HEK293T (cell line): ENCODE results near the gene CBX4.
"Not testable (repeated sequence)": the region's sequence is repeated elsewhere in the genome, so short reads cannot be mapped to it uniquely, and the experiment has no call there.

Source experiments
- CTCF ChIA-PET: fragments of 350-600 bp; formaldehyde crosslinking; extraction: SDS; loops from one replicate; lab custom pipeline; 2021; ENCODE audit warnings: antibody characterized with exemption, inconsistent platforms; lab: Yijun Ruan, JAX
- POLR2A ChIA-PET: fragments of 350-600 bp; formaldehyde crosslinking; extraction: SDS; loops from one replicate; lab custom pipeline; 2020; ENCODE audit warnings: antibody characterized with exemption, inconsistent platforms; lab: Yijun Ruan, JAX
- DNase-seq: peaks from one replicate; pipeline ENCODE4 v3.0.0; 2012; ENCODE audit warnings: mixed read lengths; ENCODE audit errors: extremely low spot score
- ARNT ChIP-seq: fragments of 450-650 bp; IDR thresholded peaks from 2 replicates; pipeline ENCODE4 v1.6.1; 2017; ENCODE audit warnings: mild to moderate bottlenecking
- BHLHE40 ChIP-seq: fragments of 450-650 bp; IDR thresholded peaks from 2 replicates; pipeline ENCODE4 v1.6.1; 2016; ENCODE audit warnings: mild to moderate bottlenecking, moderate library complexity, borderline replicate concordance
- CTBP1 ChIP-seq: fragments of 450-650 bp; IDR thresholded peaks from 2 replicates; pipeline ENCODE4 v1.6.1; 2016; ENCODE audit warnings: borderline replicate concordance
- ELF4 ChIP-seq: fragments of 450-650 bp; IDR thresholded peaks from 2 replicates; pipeline ENCODE4 v1.6.1; 2017; ENCODE audit warnings: antibody characterized with exemption
- FOXA1 ChIP-seq: fragments of 450-650 bp; IDR thresholded peaks from 2 replicates; pipeline ENCODE4 v1.6.1; 2016; ENCODE audit warnings: mild to moderate bottlenecking
- FOXK2 ChIP-seq: fragments of 450-650 bp; IDR thresholded peaks from 2 replicates; pipeline ENCODE4 v1.6.1; 2016; ENCODE audit warnings: mild to moderate bottlenecking
- FOXM1 ChIP-seq: fragments of 450-650 bp; IDR thresholded peaks from 2 replicates; pipeline ENCODE4 v1.6.1; 2017; ENCODE audit warnings: mild to moderate bottlenecking, borderline replicate concordance
- HDGF ChIP-seq: fragments of 450-650 bp; IDR thresholded peaks from 2 replicates; pipeline ENCODE4 v1.6.1; 2017; ENCODE audit warnings: antibody characterized with exemption, borderline replicate concordance
- L3MBTL2 ChIP-seq: fragments of 450-650 bp; conservative IDR thresholded peaks from 2 replicates; pipeline ENCODE4 v1.6.1; 2016; ENCODE audit warnings: mild to moderate bottlenecking
- LEF1 ChIP-seq: fragments of 450-650 bp; IDR thresholded peaks from 2 replicates; pipeline ENCODE4 v1.6.1; 2017; ENCODE audit warnings: mild to moderate bottlenecking, borderline replicate concordance
- NFRKB ChIP-seq: fragments of 450-650 bp; IDR thresholded peaks from 2 replicates; pipeline ENCODE4 v1.6.1; 2016; ENCODE audit warnings: mild to moderate bottlenecking, moderate library complexity
- SP1 ChIP-seq: fragments of 450-650 bp; IDR thresholded peaks from 2 replicates; pipeline ENCODE4 v1.6.1; 2017
- SUZ12 ChIP-seq: fragments of 450-650 bp; IDR thresholded peaks from 2 replicates; pipeline ENCODE4 v1.6.1; 2016; ENCODE audit warnings: mild to moderate bottlenecking
- TARDBP ChIP-seq: fragments of 450-650 bp; IDR thresholded peaks from 2 replicates; pipeline ENCODE4 v1.6.1; 2016
- ZNF384 ChIP-seq: fragments of 450-650 bp; IDR thresholded peaks from 2 replicates; pipeline ENCODE4 v1.6.1; 2016
- TF ChIP-seq, protein P1 (sequence below): fragments of 450-650 bp; IDR thresholded peaks from 2 replicates; pipeline ENCODE4 v1.6.1; 2016

Gene CBX4

GRCh38 chr17:79854080-79855060, 15.1 kb upstream of the CBX4 start:
- TF ChIP-seq SUZ12, result no peak
- ChIA-PET CTCF (interaction anchor here (0.5 to 1.4 kb wide), 6 partner anchors 10 to 137 kb away, joined by 3 to 5 read pairs (median 3); no protein-coding TSS in a partner anchor), POLR2A (interaction anchor here (1.1 to 1.6 kb wide), 2 partner anchors 15 to 139 kb away, joined by 3 to 5 read pairs; partner anchors contain the start of gene CBX4)
- no peak for DNase-seq

DNA sequence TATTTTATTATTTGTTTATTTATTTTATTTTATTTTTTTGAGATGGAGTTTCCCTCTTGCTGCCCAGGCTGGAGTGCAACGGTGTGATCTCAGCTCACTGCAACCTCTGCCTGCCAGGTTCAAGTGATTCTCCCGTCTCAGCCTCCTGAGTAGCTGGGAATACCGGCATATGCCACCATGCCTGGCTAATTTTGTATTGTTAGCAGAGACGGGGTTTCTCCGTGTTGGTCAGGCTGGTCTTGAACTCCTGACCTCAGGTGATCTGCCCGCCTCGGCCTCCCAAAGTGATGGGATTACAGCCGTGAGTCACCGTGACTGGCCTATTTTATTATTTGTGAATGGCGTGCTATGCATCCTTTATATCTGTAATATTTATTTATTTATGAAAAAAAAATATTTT, 13.9 kb upstream of the CBX4 start:
- CTCF ChIA-PET, DNase-seq: not testable (repeated sequence)
- POLR2A ChIA-PET, result interaction anchor here (0.9 kb wide), 1 partner anchor 13 kb away, joined by 3 read pairs; no protein-coding TSS in a partner anchor

GRCh38 chr17:79852748-79853147, 13.5 kb upstream of the CBX4 start:
- DNase-seq, result no peak
- POLR2A ChIA-PET, result interaction anchor here (0.9 kb wide), 1 partner anchor 13 kb away, joined by 3 read pairs; no protein-coding TSS in a partner anchor
- no peak for TF ChIP-seq SUZ12
- no peak for TF ChIP-seq ZNF384
- no peak for TF ChIP-seq FOXK2
- TF ChIP-seq LEF1, result no peak
- TF ChIP-seq, protein P1, sequence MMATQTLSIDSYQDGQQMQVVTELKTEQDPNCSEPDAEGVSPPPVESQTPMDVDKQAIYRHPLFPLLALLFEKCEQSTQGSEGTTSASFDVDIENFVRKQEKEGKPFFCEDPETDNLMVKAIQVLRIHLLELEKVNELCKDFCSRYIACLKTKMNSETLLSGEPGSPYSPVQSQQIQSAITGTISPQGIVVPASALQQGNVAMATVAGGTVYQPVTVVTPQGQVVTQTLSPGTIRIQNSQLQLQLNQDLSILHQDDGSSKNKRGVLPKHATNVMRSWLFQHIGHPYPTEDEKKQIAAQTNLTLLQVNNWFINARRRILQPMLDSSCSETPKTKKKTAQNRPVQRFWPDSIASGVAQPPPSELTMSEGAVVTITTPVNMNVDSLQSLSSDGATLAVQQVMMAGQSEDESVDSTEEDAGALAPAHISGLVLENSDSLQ, result no peak
- no peak for TF ChIP-seq TARDBP
- no peak for TF ChIP-seq L3MBTL2
- no peak for TF ChIP-seq ARNT
- TF ChIP-seq HDGF, result no peak
- no peak for TF ChIP-seq FOXM1
- no peak for TF ChIP-seq ELF4
- TF ChIP-seq SP1, result no peak
- no peak for TF ChIP-seq BHLHE40
- no peak for TF ChIP-seq NFRKB
- TF ChIP-seq FOXA1, result no peak
- TF ChIP-seq CTBP1, result no peak
- CTCF ChIA-PET, result no interaction called here

DNA sequence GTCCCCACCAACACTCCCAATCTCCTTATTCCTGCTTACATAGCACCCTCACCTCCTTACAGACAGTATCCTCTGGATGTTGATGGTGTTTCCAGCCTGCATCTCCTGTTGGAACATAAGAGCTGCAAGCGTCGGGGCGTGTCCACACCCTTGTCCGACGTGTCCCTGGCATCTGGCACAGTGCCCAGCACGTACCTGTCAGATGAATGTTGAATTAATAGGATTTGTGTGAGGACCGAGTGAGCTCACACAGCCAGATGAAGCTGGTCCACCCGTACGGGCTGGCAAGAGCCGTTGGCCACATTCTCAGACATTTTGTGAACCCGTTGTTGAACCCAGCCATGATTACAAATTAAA, 12.2 kb upstream of the CBX4 start:
- DNase-seq, result no peak
- no peak for TF ChIP-seq LEF1
- TF ChIP-seq ARNT, result no peak
- no peak for TF ChIP-seq FOXA1
- TF ChIP-seq TARDBP, result no peak
- TF ChIP-seq NFRKB, result no peak
- TF ChIP-seq BHLHE40, result no peak
- no peak for TF ChIP-seq ELF4
- TF ChIP-seq FOXK2, result no peak
- no peak for TF ChIP-seq FOXM1
- TF ChIP-seq, protein P1, result no peak
- TF ChIP-seq SUZ12, result no peak
- TF ChIP-seq CTBP1, result no peak
- TF ChIP-seq SP1, result no peak
- TF ChIP-seq HDGF, result no peak
- no peak for TF ChIP-seq L3MBTL2
- TF ChIP-seq ZNF384, result no peak
- CTCF ChIA-PET, result interaction anchor here (1.2 kb wide), 1 partner anchor 22 kb away, joined by 3 read pairs; no protein-coding TSS in a partner anchor
- POLR2A ChIA-PET, result interaction anchor here (0.9 kb wide), 1 partner anchor 10 kb away, joined by 3 read pairs; no protein-coding TSS in a partner anchor

- ChIA-PET CTCF (interaction anchor here (1.2 to 1.5 kb wide), 2 partner anchors 11 to 23 kb away, joined by 3 read pairs; partner anchors contain the start of gene CBX4), POLR2A (interaction anchor here (0.7 to 1.6 kb wide), 3 partner anchors 8 to 143 kb away, joined by 3 to 10 read pairs (median 3); no protein-coding TSS in a partner anchor)
- TF ChIP-seq TARDBP, result no peak
- TF ChIP-seq FOXA1, result no peak
- TF ChIP-seq ARNT, result no peak
- TF ChIP-seq, protein P1, result no peak
- TF ChIP-seq BHLHE40, result no peak
- TF ChIP-seq SUZ12, result no peak
- no peak for TF ChIP-seq ZNF384
- no peak for TF ChIP-seq NFRKB
- TF ChIP-seq ELF4, result no peak
- no peak for TF ChIP-seq SP1
- DNase-seq, result no peak
Measured at GRCh38 chr17:79850571-79851460, 11.6 kb upstream of the CBX4 start.
